Stimulated activated CD8-positive, alpha-beta memory T cell treated with anti-CD3 and anti-CD28 coated beads, Interleukin-15, amount 100 ng/mL, for 4 hours (primary cell): ENCODE results near the gene PCDHGA11.
"Not testable (repeated sequence)": the region's sequence is repeated elsewhere in the genome, so short reads cannot be mapped to it uniquely, and the experiment has no call there.

Experiments used
- DNase-seq, 2 donors: peaks; one replicate each; pipeline ENCODE4 v3.0.0-alpha.2; 2020; ENCODE audit warnings: low read depth in 2 of 2

PCDHGA11 gene

GRCh38 chr5:141420855-141421488, at the start of gene PCDHGA11:
TSS of gene PCDHGA11 (plus strand) at chr5:141421051. CDS start at chr5:141421228, 177 bp downstream.
- DNase-seq = no peak

GRCh38 chr5:141371572-141372475, 49.0 kb upstream of the PCDHGA11 start:
- DNase-seq = no peak

GRCh38 chr5:141373673-141374317, 47.1 kb upstream of the PCDHGA11 start, which contains the start of gene PCDHGA6:
TSS of gene PCDHGA6 (plus strand) at chr5:141373891. CDS start at chr5:141374084, 193 bp downstream.
- DNase-seq = no peak

DNA sequence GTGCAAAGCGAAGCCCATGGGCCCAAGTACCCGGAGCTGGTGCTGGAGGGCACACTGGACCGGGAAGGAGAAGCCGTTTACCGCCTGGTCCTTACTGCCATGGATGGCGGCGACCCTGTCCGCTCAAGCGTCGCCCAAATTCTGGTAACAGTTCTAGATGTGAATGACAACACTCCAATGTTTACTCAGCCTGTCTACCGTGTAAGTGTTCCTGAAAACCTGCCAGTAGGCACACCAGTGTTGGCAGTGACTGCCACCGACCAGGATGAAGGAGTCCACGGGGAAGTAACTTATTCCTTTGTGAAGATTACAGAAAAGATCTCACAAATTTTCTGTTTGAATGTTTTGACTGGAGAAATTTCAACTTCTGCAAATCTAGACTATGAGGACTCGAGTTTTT, 46.2 kb upstream of the PCDHGA11 start:
- no peak for DNase-seq

DNA sequence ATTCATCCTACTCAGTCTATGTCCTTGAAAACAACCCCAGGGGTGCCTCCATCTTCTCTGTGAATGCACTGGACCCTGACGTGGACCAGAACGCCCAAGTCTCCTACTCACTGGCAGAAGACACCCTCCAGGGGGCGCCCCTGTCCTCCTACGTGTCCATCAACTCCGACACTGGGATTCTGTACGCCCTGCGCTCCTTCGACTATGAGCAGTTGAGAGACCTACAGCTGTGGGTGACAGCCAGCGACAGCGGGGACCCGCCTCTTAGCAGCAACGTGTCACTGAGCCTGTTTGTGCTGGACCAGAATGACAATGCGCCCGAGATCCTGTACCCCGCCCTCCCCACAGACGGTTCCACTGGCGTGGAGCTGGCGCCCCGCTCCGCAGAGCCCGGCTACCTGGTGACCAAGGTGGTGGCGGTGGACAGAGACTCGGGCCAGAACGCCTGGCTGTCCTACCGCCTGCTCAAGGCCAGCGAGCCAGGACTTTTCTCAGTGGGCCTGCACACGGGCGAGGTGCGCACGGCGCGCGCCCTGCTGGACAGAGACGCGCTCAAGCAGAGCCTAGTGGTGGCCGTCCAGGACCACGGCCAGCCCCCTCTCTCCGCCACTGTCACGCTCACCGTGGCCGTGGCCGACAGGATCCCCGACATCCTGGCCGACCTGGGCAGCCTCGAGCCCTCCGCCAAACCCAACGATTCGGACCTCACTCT, 45.3 kb upstream of the PCDHGA11 start:
- not testable (repeated sequence) for DNase-seq

DNA sequence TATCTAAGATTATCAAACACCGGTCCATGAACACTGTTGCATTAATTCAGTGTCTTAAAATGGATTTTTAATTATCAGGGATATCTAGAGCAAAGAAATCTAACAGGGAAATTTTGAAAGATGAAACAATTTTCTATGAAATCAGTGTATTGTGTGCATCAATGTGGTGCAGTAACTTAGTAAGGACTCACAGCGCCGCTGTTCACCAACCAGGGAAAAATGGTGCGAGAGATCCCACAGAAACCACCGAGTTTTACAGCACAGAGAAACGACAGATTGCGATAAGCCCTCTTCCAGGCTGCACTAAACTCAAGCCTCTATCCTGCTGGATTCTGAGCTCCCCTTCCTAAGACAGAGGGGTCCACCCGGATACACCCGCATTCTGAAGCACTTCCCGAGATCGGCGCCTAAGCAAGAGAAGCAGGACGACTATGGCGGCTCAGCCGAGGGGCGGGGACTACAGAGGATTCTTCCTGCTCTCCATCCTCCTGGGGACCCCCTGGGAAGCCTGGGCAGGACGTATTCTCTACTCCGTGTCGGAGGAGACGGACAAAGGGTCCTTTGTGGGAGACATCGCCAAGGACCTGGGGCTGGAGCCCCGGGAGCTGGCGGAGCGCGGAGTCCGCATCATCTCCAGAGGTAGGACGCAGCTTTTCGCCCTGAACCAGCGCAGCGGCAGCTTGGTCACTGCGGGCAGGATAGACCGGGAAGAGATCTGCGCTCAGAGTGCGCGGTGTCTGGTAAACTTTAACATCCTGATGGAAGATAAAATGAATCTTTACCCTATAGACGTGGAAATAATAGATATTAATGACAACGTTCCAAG, 38.2 kb upstream of the PCDHGA11 start, which contains the start of gene PCDHGA7:
TSS of gene PCDHGA7 (plus strand) at position 274 of the 826 bp plus-strand sequence. CDS start at position 432, 158 bp downstream.
- no peak for DNase-seq

GRCh38 chr5:141383345-141383744, 37.5 kb upstream of the PCDHGA11 start:
- no peak for DNase-seq

DNA sequence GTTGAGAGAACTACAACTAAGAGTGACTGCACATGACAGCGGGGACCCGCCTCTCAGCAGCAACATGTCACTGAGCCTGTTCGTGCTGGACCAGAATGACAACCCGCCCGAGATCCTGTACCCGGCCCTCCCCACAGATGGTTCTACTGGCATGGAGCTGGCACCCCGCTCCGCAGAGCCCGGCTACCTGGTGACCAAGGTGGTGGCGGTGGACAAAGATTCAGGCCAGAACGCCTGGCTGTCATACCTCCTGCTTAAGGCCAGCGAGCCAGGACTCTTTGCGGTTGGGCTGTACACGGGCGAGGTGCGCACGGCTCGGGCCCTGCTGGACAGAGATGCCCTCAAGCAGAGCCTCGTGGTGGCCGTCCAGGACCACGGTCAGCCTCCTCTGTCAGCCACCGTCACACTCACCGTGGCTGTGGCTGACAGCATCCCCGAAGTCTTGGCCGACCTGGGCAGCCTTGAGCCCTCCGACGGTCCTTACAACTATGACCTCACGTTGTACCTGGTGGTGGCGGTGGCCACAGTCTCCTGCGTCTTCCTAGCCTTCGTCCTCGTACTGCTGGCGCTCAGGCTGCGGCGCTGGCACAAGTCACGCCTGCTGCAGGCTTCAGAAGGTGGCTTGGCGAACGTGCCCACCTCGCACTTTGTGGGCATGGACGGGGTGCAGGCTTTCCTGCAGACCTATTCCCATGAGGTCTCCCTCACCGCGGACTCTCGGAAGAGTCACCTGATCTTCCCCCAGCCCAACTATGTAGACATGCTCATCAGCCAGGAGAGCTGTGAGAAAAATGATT, 36.2 kb upstream of the PCDHGA11 start:
- no peak for DNase-seq

GRCh38 chr5:141387557-141388311, 33.1 kb upstream of the PCDHGA11 start, which contains the start of gene PCDHGB4:
TSS of gene PCDHGB4 (plus strand) at chr5:141387698. CDS start at chr5:141387885, 187 bp downstream.
- not testable (repeated sequence) for DNase-seq

- no peak for DNase-seq
Measured at GRCh38 chr5:141388661-141389060, 32.2 kb upstream of the PCDHGA11 start.

- no peak for DNase-seq
Measured at GRCh38 chr5:141389153-141390042, 31.5 kb upstream of the PCDHGA11 start.

DNA sequence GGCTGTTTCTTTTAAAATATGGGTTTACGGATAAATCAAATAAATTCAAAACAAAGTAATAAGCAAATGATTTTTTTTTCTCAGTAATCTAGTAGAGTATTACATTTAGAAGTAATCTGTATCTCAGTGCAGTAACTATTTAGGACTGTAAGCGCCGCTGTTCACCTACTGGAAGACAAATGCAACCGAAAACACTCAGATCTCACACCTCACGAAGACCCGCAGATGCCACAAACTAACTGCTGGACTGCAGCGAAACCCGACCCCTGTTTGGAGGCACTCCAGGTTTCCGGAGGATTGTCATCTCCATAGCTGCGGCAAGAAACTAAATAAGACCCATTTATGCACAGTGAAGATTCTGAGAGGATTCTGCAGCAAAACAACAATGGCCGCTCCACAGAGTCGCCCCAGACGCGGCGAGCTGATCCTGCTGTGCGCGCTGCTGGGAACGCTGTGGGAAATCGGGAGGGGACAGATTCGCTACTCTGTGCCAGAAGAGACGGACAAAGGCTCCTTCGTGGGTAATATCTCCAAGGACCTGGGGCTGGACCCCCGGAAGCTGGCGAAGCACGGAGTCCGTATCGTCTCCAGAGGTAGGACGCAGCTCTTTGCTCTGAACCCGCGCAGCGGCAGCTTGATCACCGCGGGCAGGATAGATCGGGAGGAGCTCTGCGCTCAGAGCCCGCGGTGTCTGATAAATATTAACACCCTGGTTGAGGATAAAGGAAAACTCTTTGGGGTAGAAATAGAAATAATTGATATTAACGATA, 28.2 kb upstream of the PCDHGA11 start, which contains the start of gene PCDHGA8:
TSS of gene PCDHGA8 (plus strand) at position 205 of the 770 bp plus-strand sequence. CDS start at position 386, 181 bp downstream.
- DNase-seq = no peak

DNA sequence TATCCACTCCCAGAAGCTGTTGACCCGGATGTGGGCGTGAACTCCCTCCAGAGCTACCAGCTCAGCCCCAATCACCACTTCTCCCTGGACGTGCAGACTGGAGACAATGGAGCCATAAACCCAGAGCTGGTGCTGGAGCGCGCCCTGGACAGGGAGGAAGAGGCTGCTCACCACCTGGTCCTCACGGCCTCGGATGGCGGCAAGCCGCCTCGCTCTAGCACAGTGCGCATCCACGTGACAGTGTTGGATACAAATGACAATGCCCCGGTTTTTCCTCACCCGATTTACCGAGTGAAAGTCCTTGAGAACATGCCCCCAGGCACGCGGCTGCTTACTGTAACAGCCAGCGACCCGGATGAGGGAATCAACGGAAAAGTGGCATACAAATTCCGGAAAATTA, 27.6 kb upstream of the PCDHGA11 start:
- no peak for DNase-seq

GRCh38 chr5:141394401-141395187, 26.3 kb upstream of the PCDHGA11 start:
- not testable (repeated sequence) for DNase-seq

- not testable (repeated sequence) for DNase-seq
Measured at GRCh38 chr5:141397756-141398551, 22.9 kb upstream of the PCDHGA11 start, which contains the start of gene PCDHGB5. TSS of gene PCDHGB5 (plus strand) at chr5:141397947. CDS start at chr5:141398128, 181 bp downstream.
